Hematopoietic multipotent progenitor cell (in vitro differentiated cells): ENCODE results near the gene KRT1. TPM values are rescaled to one million over a fixed set of nuclear protein-coding genes. Genes with fewer than 3 reads are reported as not detected.

Experiments used
- DNase-seq, 3 donors: peaks; one replicate each; pipeline ENCODE4 v3.0.0-alpha.2; 2011 to 2015; ENCODE audit warnings: low read depth in 2 of 3, low spot score in 2 of 3
- total RNA-seq: library from RNA; depleted of rRNA; stranded (reverse); fragments of >200 nt; gene quantifications from one replicate; pipeline ENCODE4 v1.2.3, GENCODE V29; 2012

The KRT1 gene
- total RNA-seq, 1 donor, result 1.1 TPM

- no peak for DNase-seq
Measured at GRCh38 chr12:52699373-52699772, 19.2 kb upstream of the KRT1 start.

- DNase-seq, result no peak
Measured at GRCh38 chr12:52698651-52699340, 18.6 kb upstream of the KRT1 start.

- no peak for DNase-seq
Measured at GRCh38 chr12:52697058-52697582, 16.9 kb upstream of the KRT1 start.

- no peak for DNase-seq
Measured at GRCh38 chr12:52696588-52696987, 16.4 kb upstream of the KRT1 start.

- no peak for DNase-seq
Measured at GRCh38 chr12:52695039-52695438, 14.8 kb upstream of the KRT1 start.

GRCh38 chr12:52694151-52694550 is 13.9 kb upstream of the KRT1 start:
- DNase-seq, result no peak

GRCh38 chr12:52693261-52693660 is 13.1 kb upstream of the KRT1 start:
- DNase-seq, result no peak

GRCh38 chr12:52692254-52692653 is 12.0 kb upstream of the KRT1 start:
- DNase-seq, result no peak

- DNase-seq, result no peak
Measured at GRCh38 chr12:52691841-52692150, 11.6 kb upstream of the KRT1 start.

GRCh38 chr12:52691076-52691840 is 11.1 kb upstream of the KRT1 start:
- DNase-seq, result peak in 1 of 3 donors; percentile 38

- DNase-seq, result no peak
Measured at GRCh38 chr12:52690351-52691075, 10.3 kb upstream of the KRT1 start.

GRCh38 chr12:52689936-52690335 is 9.7 kb upstream of the KRT1 start:
- DNase-seq, result no peak

GRCh38 chr12:52689239-52689638 is 9.0 kb upstream of the KRT1 start:
- no peak for DNase-seq

GRCh38 chr12:52688481-52688880 is 8.3 kb upstream of the KRT1 start:
- no peak for DNase-seq

GRCh38 chr12:52687497-52688385 is 7.5 kb upstream of the KRT1 start:
- no peak for DNase-seq

- no peak for DNase-seq
Measured at GRCh38 chr12:52686756-52687487, 6.7 kb upstream of the KRT1 start.

- DNase-seq, result no peak
Measured at GRCh38 chr12:52686063-52686462, 5.9 kb upstream of the KRT1 start.

- no peak for DNase-seq
Measured at GRCh38 chr12:52685406-52685890, 5.2 kb upstream of the KRT1 start.

- no peak for DNase-seq
Measured at GRCh38 chr12:52684431-52684830, 4.2 kb upstream of the KRT1 start.
